HG03354 (cell line): Measurements from ENCODE around the gene VPS25.

Experiments
- ATAC-seq: cut with Tn5 transposase; IDR thresholded peaks from one replicate; pipeline ENCODE4 v1.9.1; 2021; ENCODE audit warnings: mild to moderate bottlenecking; ENCODE audit not compliant: unreplicated experiment, poor library complexity, severe bottlenecking

VPS25 gene

DNA sequence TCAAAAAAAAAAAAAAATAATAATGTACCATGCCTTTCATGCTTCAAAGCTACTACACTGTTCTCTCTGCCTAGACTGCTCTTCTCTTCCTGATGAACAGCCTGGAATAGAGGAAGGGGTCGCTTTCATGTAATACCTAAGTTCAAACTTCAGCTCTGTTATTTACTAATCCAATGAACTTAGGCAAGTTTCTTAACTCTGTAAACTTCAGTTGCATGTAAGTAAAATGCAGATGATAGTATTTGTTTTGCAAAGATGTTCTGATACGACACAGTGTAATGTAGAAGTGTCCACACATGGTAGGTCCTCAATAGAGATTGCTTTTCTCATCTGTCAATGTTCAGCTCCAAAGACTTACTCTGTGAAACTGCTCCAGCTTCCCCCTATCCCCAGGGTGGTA, 18.7 kb downstream of the VPS25 start:
- ATAC-seq: no peak

DNA sequence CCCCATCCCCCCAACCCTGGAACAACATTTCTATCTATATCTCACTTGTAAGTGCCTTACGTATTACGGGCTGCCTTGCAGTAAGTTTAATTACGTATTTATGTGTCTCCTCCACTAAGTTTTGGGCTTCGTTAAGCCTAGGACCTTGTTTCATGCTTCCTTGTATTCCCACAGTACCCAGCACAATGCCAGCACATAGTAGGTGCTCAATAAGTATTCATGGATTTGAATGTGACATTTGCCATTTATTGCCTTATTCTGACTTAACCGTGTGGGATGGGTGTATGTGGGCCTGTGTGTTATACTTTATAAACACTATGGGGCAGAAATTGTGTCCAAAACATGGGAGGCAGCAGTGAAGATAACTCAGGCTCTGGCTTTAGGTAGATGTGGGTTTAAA, 19.3 kb downstream of the VPS25 start:
- ATAC-seq: no peak

DNA sequence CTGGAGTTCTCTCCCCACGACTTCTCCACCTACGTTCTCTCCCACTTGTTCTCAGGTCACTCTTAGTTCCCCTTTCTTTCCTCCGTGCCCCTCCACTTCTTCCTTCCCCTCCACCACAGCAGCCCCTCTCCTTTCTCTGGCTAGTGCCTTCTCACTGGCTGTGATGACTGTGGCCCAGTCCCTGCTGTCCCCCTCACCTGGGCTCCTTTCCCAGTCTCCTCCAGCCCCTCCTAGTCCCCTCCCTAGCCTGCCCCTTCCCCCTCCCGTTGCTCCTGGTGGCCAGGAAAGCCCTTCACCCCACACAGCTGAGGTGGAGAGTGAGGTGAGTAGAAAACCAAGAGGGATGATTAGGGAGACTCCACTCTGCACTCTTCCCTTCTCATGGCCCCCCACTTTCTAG, 21.8 kb downstream of the VPS25 start:
- no peak for ATAC-seq

DNA sequence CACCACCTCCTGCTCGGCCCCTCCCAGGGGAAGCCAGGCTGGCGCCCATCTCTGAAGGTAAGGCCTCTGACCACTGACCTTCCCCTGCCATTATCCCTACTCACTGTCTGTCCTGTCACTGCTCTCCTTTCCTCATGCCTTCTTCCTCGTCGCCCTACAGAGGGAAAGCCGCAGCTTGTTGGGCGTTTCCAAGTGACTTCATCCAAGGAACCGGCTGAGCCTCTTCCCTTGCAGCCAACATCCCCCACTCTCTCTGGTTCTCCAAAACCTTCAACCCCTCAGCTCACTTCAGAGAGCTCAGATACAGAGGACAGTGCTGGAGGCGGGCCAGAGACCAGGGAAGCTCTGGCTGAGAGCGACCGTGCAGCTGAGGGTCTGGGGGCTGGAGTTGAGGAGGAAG, 22.2 kb downstream of the VPS25 start:
- ATAC-seq: no peak

DNA sequence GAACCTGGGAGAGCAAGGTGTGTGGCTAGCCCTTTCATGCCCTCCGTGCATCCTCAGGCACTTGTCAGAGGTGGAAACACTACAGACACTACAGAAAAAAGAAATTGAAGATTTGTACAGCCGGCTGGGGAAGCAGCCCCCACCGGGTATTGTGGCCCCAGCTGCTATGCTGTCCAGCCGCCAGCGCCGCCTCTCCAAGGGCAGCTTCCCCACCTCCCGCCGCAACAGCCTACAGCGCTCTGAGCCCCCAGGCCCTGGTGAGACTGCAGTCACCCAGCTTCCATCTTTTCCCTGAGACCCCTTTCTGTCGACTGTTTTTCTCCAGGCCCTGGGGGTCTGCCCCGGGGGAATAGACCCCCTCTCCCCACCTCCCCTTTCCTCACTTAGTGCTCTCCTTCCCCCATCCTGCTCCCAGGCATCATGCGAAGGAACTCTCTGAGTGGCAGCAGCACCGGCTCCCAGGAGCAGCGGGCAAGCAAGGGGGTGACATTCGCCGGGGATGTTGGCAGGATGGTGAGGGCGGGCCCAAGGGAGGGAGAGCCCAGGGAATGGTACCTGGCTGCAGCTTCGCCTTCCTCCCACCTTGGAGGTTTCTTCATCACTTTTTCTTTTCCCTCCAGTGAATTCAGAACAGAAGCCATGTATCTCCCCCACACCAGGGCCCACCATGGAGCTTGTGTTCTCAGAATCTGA, 23.0 kb downstream of the VPS25 start:
- no peak for ATAC-seq

DNA sequence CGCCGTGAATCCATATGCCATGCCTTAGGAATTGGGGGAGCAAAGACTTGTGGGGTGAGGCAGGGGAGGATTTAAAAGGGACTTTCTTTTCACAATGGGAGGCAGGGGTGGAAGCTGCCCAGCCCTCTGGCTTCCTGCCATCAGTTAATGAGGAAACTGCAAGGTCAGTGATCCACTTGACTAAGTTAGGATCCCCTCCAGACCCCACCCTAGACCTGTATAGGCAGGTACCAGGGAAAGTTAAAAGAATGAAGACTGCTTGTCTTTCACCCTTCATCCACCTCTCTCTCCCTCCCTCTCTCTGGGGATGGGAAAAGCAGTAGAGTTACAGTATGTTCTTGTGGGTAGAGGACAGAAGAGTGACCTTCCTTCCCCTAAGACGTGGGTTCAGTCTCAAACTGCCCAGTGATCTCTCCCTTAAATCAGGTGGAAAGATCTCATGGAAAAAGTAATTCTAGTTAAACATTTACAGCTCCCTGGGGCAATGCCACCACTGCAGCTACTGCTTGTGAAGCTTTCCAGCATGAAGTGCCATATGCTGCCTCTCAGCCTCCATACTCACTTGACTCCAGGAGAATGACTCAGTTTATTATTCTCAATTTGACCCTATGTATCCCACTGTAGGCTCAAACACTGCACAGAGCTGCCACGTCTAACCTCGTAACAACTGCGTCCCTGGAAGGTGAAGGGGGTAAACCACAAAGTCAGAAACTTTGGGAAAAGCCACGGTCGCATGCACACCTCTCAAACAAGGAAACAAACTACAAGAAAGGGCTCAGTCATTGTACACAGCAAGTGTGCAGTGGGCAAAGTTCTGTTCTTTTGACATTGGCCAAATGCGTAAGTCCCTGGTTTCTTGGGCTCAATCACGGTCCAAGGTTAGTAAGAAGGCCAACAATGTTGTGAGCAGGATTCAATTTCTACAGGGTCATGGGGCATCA, 24.1 kb downstream of the VPS25 start:
- no peak for ATAC-seq

DNA sequence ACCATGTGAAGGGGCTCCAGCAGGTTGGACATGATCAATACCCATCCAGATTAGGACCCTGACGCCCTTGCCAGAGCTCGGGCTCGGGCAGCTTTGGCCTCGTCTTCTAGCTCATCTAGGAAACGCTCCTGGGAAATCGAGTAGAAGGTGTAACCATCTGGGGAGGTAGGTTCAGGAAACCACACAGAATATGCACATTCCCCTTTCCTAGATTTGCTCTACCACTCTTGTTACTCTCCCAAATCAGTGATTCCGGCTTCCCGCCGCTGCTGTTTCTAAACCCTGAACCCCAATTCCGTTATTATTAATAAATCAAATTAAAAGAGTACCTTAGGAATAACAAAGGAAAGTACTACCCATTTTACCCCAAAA, 24.7 kb downstream of the VPS25 start:
- no peak for ATAC-seq

DNA sequence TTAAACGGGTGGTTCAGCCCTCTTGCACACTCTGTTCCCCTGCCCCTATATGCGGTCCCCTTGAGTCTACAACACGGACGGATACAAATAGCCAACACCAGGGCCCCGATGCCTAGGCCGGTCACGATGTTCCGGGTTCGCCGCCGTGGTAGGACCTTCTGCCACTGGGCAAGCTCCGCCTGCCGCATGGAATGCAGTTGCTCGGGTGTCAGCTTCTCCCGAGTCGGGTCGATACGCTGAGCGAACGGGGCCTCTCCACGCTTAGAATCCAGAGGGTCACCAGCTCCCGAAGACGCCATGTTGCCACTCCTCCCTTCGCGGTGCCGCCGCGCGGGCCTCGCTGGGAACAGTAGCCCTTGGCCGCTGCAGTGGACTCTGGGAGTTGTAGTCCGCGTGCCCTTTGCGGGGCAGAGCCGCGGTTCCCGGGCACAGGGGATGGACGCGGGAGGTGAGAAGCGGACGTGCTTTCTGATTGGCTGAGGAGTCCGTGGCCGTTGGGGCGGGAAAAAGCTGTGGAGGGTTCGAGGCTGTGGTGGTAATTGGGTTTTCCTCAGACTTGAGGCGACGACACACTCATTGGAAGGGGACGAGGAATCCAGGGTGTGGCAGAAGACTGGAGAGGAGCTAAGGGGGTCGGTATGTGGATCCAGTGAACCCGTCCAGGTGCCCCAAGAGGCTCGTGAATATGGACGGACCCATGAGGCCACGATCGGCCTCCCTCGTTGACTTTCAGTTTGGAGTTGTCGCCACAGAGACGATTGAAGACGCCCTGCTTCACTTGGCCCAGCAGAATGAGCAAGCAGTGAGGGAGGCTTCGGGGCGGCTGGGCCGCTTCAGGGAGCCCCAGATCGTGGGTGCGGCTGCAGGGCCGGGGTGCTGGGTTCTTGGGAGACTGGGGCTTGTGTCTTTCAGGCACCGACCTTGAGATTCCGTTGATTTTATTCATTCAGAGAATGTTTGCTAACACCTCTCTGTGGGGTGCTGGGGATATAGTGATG, 25.4 kb downstream of the VPS25 start, which contains the start of the genes CNTD1 and COA3:
TSS of gene CNTD1 (plus strand) at position 479 of the 998 bp plus-strand sequence. CDS start at position 686, 207 bp downstream.
TSS of gene COA3 (minus strand) at position 322 of the 998 bp plus-strand sequence. CDS start at position 299, 23 bp downstream.
- ATAC-seq: peak; percentile 76

DNA sequence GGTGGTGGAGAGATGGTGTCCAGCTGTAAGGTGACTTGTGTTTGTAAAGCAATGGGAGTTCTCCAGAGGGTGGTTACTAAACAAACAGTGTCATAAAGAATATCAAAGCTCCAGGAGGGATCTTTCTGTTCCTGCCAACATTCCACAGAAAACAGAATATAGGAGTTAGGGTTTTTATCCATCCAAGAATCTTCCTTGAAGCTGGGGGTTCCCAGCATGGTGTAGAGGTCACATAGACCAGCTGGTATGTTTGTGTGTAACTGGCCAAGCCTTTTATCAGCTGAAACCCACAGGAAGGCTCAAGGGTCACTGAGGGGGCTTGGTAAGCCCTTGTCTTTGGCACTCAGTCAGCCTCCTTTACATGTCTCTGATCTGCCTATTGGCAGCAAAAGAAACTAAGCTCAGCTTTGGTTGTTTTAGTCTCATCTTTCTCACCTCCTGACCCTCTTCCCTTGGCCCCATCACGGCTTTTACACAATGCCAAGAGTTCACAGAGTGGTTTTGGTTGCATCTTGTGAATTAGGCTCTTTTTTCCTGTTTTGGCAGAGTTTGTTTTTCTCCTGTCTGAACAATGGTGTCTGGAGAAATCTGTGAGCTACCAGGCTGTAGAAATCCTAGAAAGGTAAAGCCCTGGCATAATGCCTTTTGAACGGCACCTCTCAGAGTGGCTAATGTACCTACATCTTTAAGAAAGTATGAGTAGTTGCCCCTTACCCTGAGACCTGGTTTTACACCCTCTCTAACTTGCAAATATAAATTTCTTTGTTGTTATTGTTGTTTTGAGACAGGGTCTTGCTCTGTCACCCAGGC, 30.0 kb downstream of the VPS25 start:
- ATAC-seq: no peak

DNA sequence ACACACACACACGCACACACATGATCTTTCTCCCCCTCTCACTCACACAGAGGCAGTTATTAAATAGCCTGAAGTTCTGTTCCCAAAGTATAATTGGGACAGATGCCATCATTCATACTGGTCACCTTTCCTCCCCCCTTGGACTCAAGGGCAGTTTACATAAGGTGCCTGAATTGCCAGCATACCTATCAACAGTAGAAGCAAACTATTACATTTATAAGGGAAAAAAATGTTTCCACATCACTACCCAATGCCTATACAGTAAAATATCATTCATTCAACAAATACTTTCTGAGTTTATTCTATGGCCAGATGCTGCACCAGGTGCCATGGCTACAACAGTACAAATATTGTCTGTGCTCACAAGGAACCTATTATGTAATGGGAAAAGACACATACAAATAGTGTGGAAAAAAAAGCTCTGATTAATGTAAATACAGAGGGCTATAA, 31.7 kb downstream of the VPS25 start:
- ATAC-seq: no peak

DNA sequence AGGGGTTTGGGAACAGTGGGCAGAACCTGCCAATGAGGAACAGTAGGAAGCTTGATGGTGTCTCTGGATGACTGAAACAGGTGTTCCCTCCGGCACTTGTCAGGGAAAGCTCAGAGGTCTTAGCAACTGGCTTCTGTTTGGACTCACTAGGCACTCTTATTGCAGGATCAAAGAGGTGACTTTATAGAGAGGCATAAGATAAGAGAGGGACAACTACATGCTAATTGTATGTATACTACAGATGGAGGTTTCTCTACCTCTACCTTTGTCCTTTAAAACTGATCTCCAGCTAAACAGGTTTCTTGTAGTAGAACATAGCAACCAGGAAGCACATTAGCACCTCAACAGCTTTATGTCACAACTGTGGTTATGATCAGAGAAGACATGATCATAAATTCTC, 33.0 kb downstream of the VPS25 start:
- ATAC-seq: no peak

DNA sequence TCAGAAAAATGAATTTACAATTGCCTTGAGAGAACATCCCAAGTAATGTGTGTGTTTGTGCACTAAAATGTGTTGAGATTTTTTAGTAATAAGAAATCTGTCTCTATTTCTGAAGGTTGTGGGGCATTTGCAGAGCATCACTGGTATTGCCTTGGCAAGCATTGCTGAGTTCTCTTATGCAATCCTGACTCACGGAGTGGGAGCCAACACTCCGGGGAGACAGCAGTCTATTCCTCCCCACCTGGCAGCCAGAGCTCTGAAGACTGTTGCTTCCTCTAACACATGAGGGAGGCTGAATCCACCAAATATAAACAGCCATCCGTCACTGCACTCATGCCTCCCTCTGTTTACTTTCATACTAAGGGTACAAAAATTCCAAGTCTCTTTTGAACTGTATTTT, 36.0 kb downstream of the VPS25 start:
- ATAC-seq: no peak

DNA sequence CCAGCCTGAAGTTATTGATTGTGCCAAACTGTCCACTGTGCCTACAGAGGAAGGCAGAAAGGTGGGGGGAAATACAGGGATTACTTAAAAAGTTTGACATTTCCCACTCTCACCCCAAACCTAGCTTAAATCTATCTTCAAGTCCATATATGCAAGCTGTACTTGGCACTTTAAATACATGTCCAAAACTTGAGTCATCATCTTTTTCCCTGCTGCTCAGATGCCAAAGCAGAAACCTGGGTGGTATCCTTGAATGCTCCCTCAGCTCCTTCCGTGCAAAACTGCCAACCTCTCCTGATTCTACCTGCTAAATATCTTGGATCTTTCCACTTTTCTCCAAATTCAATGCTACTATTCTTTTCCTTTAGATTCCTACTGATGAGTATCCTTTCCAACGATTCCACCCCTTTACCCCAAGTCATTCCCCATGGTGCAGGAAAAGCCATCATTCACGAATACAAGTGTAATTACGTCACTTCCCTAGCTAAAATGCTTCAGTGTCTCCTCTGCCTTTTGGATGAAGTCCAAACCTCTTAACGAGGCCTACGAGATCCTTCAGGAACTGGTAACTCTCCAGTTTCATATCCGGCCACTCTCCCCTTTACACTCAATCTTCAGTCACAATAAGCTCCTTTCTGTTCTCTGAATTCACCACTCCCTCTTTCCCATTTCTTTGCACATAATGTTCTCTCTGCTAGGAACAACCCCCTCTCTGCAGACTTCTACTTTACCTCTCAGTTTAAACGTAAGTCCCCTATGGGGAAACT, 41.6 kb downstream of the VPS25 start:
- ATAC-seq: no peak

DNA sequence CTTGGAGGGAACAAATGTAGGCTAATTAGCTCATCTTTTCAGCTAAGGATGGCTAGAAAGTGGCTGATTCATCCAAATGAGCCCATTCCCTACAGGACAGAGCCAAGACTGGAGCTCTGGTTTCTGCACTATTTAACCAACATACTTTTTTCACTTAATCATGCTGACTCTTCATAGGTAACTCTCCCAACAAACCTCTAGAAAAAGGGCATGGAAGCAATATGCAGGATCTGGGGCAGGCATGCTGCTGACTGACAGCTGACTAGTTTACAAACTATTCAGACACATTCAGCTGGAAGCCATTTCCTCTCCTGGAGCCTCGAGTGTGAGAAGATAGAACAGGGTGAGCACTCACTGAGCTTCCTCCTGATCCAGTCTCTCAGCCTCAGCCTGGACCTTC, 44.6 kb downstream of the VPS25 start:
- no peak for ATAC-seq

DNA sequence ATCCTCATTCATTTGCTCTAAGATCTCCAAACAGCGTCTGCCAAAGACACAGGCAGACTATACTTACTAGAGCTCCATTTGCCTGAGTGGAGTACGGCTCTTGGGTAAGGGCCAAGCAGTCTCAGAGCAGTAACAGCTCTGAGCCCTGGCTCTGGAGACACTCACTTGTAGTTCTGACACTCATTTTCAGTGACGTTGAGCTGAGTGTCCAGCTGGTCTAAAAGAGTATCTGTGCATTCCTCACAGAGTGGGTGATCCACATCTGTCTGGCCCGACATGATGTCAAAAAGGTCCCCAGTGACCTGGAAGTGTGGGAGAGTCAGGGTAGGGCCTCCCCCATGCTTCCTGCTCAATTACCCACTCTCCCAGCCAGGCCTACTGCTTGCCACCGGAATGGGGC, 45.1 kb downstream of the VPS25 start:
- no peak for ATAC-seq

DNA sequence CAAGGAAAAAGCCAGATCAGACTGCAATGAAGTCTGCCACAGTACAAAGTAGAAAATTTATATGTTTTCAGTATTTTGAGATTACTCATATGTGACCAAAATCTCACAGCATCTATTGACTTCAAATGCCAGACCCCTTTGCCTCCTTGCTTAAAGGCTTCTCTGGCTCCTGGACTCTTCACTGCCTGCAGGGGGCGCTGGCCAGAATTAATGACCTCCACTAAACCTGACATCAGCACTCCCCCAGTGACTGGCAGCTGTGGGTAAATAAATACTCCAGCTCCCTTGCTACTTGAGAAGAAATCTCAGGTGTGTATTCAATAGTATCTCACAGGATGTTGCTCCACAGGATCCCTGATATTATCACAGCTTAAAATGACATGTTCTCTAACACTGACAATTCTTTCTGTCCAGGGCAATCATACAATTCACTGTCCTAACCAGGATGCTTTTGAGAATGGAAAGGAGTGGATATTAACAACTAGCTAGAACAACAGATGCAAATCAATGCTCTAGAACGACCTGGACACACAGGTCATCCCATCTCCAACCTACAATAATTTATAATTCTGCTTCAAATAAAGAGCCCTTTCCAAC, 46.8 kb downstream of the VPS25 start:
- ATAC-seq: peak; percentile 41

DNA sequence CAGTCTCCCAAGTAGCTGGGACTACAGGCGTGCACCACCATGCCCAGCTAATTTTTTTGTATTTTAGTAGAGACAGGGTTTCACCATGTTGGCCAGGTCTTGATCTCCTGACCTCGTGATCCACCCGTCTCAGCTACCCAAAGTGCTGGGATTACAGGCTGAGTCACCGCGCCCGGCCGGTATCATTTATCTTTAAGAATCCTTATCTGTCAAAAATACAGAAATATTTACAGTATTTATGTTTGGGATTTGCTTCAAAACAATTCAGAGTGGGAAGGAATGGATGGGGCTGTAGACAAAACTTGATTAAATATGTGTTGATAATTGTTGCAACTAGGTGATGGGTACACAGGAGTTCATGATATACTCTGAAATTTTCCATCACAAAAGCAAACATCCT, 47.9 kb downstream of the VPS25 start:
- ATAC-seq: no peak

DNA sequence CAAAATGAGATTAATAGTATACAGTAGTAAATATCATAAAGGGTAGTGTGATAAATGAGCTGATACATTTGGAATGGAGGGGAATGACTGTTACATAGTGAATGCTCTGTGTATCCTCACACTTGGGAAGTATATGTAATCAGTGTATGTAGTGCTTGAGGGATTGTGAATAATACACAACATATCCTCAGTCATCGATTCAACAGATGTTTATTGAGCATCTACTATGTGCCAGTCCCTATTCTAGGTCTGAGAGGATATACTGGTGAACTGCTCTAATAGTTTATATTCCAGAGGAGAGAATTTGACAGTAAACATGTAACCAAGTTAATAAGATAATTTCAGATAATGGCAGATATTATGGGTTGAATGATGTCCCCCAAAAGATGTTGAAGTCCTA, 54.2 kb downstream of the VPS25 start:
- no peak for ATAC-seq
